Measurements from ENCODE around the gene MYCBPAP.
"Not testable (repeated sequence)": the region's sequence is repeated elsewhere in the genome, so short reads cannot be mapped to it uniquely, and the experiment has no call there.

MYCBPAP gene

GRCh38 chr17:50467114-50467854, 41.0 kb upstream of the MYCBPAP start:
- peaks cover 45% of the 10 kb centered on the region for H3K4me1 Mint-ChIP-seq (ENCODE audit: low read depth)
- H3K4me3 Mint-ChIP-seq, result no peak overlapping the region
- intact Hi-C loops (cut with micrococcal nuclease), result no loop called here
- no peaks in the 10 kb centered on the region for H3K9me3 Mint-ChIP-seq
- H3K36me3 Mint-ChIP-seq (ENCODE audit: low read depth), result peaks cover 86% of the 10 kb centered on the region
- peaks cover 50% of the 10 kb centered on the region for H3K27me3 Mint-ChIP-seq
- no peak overlapping the region for H3K27ac Mint-ChIP-seq

GRCh38 chr17:50467855-50468303, 40.4 kb upstream of the MYCBPAP start:
- H3K27ac Mint-ChIP-seq, result no peak overlapping the region

GRCh38 chr17:50468304-50469207, 39.7 kb upstream of the MYCBPAP start, which contains the start of gene CHAD:
Gene CHAD (minus strand): TSS chr17:50468880. CDS start chr17:50468813, 67 bp downstream.
- intact Hi-C loops (cut with micrococcal nuclease), result no loop called here
- H3K4me3 Mint-ChIP-seq, result no peak within 1 kb of the TSS
- H3K27me3 Mint-ChIP-seq, result peaks cover 50% of the 10 kb centered on the region
- H3K4me1 Mint-ChIP-seq (ENCODE audit: low read depth), result peaks cover 45% of the 10 kb centered on the region
- H3K27ac Mint-ChIP-seq, result no peak within 1 kb of the TSS
- peaks cover 86% of the 10 kb centered on the region for H3K36me3 Mint-ChIP-seq (ENCODE audit: low read depth)
- H3K9me3 Mint-ChIP-seq, result no peaks in the 10 kb centered on the region

More at GRCh38 chr17:50467855-50468303, 40.4 kb upstream of the MYCBPAP start:
- Mint-ChIP-seq H3K36me3 (ENCODE audit: low read depth) (peaks cover 86% of the 10 kb centered on the region), H3K27me3 (peaks cover 50% of the 10 kb centered on the region), H3K4me3 (no peak overlapping the region), H3K9me3 (no peaks in the 10 kb centered on the region), H3K4me1 (ENCODE audit: low read depth) (peaks cover 45% of the 10 kb centered on the region)
- intact Hi-C loops (cut with micrococcal nuclease), result no loop called here

GRCh38 chr17:50469208-50469605, 39.0 kb upstream of the MYCBPAP start:
- no peak overlapping the region for H3K27ac Mint-ChIP-seq
- peaks cover 86% of the 10 kb centered on the region for H3K36me3 Mint-ChIP-seq (ENCODE audit: low read depth)
- H3K27me3 Mint-ChIP-seq, result peaks cover 50% of the 10 kb centered on the region
- H3K9me3 Mint-ChIP-seq, result no peaks in the 10 kb centered on the region
- no peak overlapping the region for H3K4me3 Mint-ChIP-seq
- intact Hi-C loops (cut with micrococcal nuclease), result no loop called here
- H3K4me1 Mint-ChIP-seq (ENCODE audit: low read depth), result peaks cover 44% of the 10 kb centered on the region

GRCh38 chr17:50469671-50470305, 38.5 kb upstream of the MYCBPAP start:
- Mint-ChIP-seq H3K27ac (no peak overlapping the region), H3K4me3 (no peak overlapping the region), H3K9me3 (no peaks in the 10 kb centered on the region), H3K27me3 (peaks cover 50% of the 10 kb centered on the region), H3K36me3 (ENCODE audit: low read depth) (peaks cover 86% of the 10 kb centered on the region), H3K4me1 (ENCODE audit: low read depth) (peaks cover 39% of the 10 kb centered on the region)
- intact Hi-C loops (cut with micrococcal nuclease), result no loop called here

- Mint-ChIP-seq H3K36me3 (ENCODE audit: low read depth) (peaks cover 86% of the 10 kb centered on the region), H3K4me3 (no peak overlapping the region), H3K4me1 (ENCODE audit: low read depth) (peaks cover 34% of the 10 kb centered on the region), H3K9me3 (no peaks in the 10 kb centered on the region), H3K27me3 (peaks cover 47% of the 10 kb centered on the region), H3K27ac (no peak overlapping the region)
- intact Hi-C loops (cut with micrococcal nuclease), result no loop called here
Observed at GRCh38 chr17:50470426-50470825, 37.8 kb upstream of the MYCBPAP start.

- Mint-ChIP-seq H3K4me1 (ENCODE audit: low read depth) (peaks cover 29% of the 10 kb centered on the region), H3K27ac (no peak overlapping the region), H3K4me3 (no peak overlapping the region), H3K9me3 (no peaks in the 10 kb centered on the region), H3K27me3 (peaks cover 43% of the 10 kb centered on the region), H3K36me3 (ENCODE audit: low read depth) (peaks cover 80% of the 10 kb centered on the region)
- intact Hi-C loops (cut with micrococcal nuclease), result no loop called here
Observed at GRCh38 chr17:50471009-50471905, 37.0 kb upstream of the MYCBPAP start.

GRCh38 chr17:50472286-50472685, 36.0 kb upstream of the MYCBPAP start:
- Mint-ChIP-seq H3K27ac (no peak overlapping the region), H3K36me3 (ENCODE audit: low read depth) (peaks cover 73% of the 10 kb centered on the region), H3K4me3 (no peak overlapping the region), H3K4me1 (ENCODE audit: low read depth) (peaks cover 23% of the 10 kb centered on the region), H3K9me3 (no peaks in the 10 kb centered on the region), H3K27me3 (peaks cover 33% of the 10 kb centered on the region)
- intact Hi-C loops (cut with micrococcal nuclease), result no loop called here

GRCh38 chr17:50472761-50473161, 35.5 kb upstream of the MYCBPAP start:
- H3K9me3 Mint-ChIP-seq; H3K4me3 Mint-ChIP-seq; H3K27ac Mint-ChIP-seq; intact Hi-C loops (cut with micrococcal nuclease): not testable (repeated sequence)
- peaks cover 22% of the 10 kb centered on the region for H3K4me1 Mint-ChIP-seq (ENCODE audit: low read depth)
- peaks cover 68% of the 10 kb centered on the region for H3K36me3 Mint-ChIP-seq (ENCODE audit: low read depth)
- H3K27me3 Mint-ChIP-seq, result peaks cover 28% of the 10 kb centered on the region

- Mint-ChIP-seq H3K4me3 (no peak overlapping the region), H3K27ac (no peak overlapping the region), H3K4me1 (ENCODE audit: low read depth) (peaks cover 22% of the 10 kb centered on the region), H3K36me3 (ENCODE audit: low read depth) (peaks cover 61% of the 10 kb centered on the region), H3K9me3 (no peaks in the 10 kb centered on the region), H3K27me3 (peaks cover 19% of the 10 kb centered on the region)
- intact Hi-C loops (cut with micrococcal nuclease), result no loop called here
Observed at GRCh38 chr17:50473901-50474300, 34.3 kb upstream of the MYCBPAP start.

GRCh38 chr17:50474523-50474922, 33.7 kb upstream of the MYCBPAP start:
- H3K4me1 Mint-ChIP-seq (ENCODE audit: low read depth), result peaks cover 25% of the 10 kb centered on the region
- no peaks in the 10 kb centered on the region for H3K9me3 Mint-ChIP-seq
- intact Hi-C loops (cut with micrococcal nuclease), result no loop called here
- no peak overlapping the region for H3K27ac Mint-ChIP-seq
- peaks cover 13% of the 10 kb centered on the region for H3K27me3 Mint-ChIP-seq
- peaks cover 61% of the 10 kb centered on the region for H3K36me3 Mint-ChIP-seq (ENCODE audit: low read depth)
- H3K4me3 Mint-ChIP-seq, result no peak overlapping the region

- H3K4me1 Mint-ChIP-seq (ENCODE audit: low read depth), result peaks cover 27% of the 10 kb centered on the region
- H3K9me3 Mint-ChIP-seq, result no peaks in the 10 kb centered on the region
- H3K27me3 Mint-ChIP-seq, result peaks cover 7% of the 10 kb centered on the region
- H3K4me3 Mint-ChIP-seq, result no peak overlapping the region
- intact Hi-C loops (cut with micrococcal nuclease), result loop anchor here (5.0 kb wide), 1 partner anchor 113 kb away; no protein-coding TSS in a partner anchor
- no peak overlapping the region for H3K27ac Mint-ChIP-seq
- peaks cover 57% of the 10 kb centered on the region for H3K36me3 Mint-ChIP-seq (ENCODE audit: low read depth)
Observed at GRCh38 chr17:50475362-50475761, 32.9 kb upstream of the MYCBPAP start.

Measured in dendritic cell treated with granulocyte-macrophage colony-stimulating factor and Interleukin-4, amounts not matched to agents 40 ng/mL and 50 ng/mL, for 4 days (primary cell).